GM18951 (cell line): ENCODE results near the gene CEP19.
A peak's percentile ranks its signal among the peaks of the same experiment; 100 is the strongest.
"Not testable (repeated sequence)": the region's sequence is repeated elsewhere in the genome, so short reads cannot be mapped to it uniquely, and the experiment has no call there.

Source experiments
- POLR2A ChIP-seq: IDR thresholded peaks from 4 replicates; pipeline ENCODE4 v1.6.1; 2011; ENCODE audit warnings: mild to moderate bottlenecking; ENCODE audit not compliant: insufficient read length, insufficient read depth; ENCODE audit errors: extremely low read depth
- in situ Hi-C: fragments of 300-500 bp; cut with MboI; formaldehyde crosslinking; loops from one replicate; pipeline ENCODE4 v1.12.0; 2022; ENCODE audit warnings: low sequenced_read_pairs, mixed read lengths, inconsistent platforms; ENCODE audit not compliant: unreplicated experiment

CEP19 gene, protein sequence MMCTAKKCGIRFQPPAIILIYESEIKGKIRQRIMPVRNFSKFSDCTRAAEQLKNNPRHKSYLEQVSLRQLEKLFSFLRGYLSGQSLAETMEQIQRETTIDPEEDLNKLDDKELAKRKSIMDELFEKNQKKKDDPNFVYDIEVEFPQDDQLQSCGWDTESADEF

DNA sequence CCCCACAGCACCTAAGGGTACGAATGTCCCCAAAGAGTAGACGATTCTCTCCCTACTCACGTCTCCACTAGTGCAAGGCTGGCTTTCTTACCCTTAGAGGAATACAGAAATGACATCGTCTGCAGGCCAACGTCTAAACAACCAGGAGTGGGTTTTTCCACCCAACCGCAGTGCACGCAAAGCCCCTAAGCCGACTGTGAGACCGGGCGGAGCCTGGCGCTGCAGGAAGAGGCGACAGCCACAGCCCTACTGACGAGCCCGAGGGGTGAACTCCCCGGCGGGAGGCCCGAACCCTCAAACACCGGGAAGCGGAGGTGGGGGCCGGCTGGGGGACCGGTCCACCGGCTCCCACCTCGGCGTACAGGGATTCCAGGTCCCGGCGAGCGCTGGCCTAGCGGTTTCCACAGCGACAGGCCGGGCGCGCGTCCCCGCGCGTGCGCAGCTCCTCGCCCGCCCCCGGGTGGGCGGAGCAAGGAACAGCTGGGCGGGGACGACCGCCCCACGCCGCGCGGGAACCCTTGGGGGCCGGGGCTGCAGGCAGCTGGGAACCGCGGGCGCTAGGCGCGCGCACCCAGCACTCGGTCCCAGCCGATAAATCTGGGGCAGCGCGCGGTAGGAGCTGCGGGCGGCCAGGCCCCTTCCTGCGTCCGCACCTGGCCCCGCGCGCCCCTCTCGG lies at the start of gene CEP19, which contains the start of gene PIGX:
Gene CEP19 (minus strand): TSS at position 413 of the 676 bp plus-strand sequence. CDS start 3,593 bp downstream, outside the sequence.
Gene PIGX (plus strand): TSS at position 540 of the 676 bp plus-strand sequence.
- TF ChIP-seq POLR2A, result peak; percentile 94
- in situ Hi-C loops, result no loop called here

DNA sequence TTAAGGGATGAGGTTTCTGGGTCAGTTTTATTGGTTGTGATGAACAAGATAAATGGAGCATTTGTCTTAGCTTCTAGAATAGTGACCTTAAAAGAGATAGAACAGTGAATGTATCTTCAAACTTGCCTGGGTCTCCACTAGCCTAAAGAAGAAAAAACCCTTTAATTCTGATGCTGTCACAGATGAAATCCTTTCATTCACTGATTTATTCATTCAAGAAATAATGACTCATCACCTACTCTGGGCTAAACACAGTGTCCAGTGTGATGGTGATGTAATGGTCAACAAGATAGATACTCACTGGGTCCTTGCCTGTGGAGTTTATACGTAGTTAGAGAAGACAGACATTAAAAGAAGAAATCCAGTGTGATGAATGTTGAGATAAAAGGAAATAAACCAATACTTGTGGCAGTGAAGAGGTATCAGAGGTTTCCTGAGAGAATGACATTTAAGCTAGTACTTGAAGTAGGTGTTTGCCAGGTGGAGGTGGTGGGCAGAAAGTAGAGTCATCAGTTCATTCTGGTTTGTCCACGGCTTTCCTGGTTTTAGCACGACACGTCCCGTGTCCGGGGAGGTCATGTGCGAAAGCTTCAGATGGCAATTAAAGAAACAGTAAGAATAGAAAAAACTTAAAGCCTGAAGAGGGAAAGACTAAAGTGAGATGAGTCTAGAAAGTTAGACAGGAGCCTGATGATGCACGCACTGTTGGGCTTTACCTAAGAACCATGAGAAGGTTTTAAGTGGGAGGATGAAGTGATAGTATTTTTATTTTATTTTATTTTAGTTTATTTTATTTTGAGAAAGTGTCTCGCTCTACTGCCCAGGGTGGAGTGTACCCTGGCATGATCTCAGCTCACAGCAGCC lies 46.1 kb upstream of the CEP19 start:
- in situ Hi-C loops, result no loop called here
- TF ChIP-seq POLR2A, result no peak

DNA sequence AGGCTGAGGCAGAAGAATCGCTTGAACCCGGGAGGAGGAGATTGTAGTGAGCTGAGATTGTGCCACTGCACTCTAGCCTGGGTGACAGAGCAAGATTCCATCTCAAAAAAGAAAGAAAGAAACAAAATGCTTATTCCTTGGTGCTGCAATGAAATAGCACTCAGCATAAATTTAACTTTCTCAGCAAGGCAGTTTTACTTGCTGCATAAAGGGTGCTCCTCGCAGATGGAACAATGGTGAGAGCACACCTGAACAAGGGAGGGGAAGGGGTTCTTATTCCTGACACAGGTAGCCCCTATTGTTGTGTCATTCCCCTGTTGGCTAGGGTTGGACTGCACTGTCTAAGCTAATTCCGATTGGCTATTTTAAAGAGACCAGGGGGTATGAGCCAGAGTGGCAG lies 44.7 kb upstream of the CEP19 start:
- in situ Hi-C loops, result no loop called here
- TF ChIP-seq POLR2A, result no peak

DNA sequence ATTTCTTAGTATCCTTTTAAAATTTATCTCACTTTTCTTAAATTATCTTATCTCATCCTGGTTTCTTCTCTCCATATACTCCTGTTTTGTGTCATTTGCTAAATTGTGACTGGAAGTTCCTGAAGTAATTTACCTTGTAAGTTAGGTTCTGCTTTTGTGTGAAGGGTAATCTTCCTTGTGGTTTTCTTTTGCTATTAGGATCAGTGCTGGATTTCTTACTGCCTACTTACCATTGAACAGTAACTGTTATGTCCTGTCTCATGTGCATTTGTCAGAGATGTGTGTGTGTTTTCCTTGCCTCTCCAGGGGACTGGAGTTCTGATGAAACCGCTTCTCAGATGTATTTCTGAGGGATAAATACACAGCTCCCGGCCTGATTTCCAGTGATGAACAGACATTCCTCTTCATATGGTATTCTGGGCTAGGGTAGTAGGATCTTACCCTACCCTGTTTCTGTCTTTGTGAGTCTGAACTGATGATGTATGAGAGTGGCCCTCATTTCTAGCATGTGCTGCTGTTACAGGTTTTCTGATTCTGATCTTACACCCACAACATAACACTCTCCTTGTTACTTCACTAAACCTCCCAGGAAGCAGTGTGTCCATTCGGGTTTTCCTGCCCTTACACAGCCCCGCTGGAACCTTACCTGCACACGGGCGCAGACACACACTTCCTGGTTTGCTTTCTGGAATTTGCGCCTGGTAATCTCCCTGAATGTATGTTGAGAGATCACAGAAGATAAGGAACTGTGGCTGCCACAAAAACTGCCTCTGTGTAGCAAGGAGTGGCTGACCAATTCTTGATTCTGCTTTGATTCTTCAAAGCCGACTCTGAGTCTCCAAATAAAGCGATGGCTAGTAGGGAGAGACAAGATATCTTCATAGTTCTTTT lies 42.3 kb upstream of the CEP19 start:
- TF ChIP-seq POLR2A, result no peak
- in situ Hi-C loops, result no loop called here

DNA sequence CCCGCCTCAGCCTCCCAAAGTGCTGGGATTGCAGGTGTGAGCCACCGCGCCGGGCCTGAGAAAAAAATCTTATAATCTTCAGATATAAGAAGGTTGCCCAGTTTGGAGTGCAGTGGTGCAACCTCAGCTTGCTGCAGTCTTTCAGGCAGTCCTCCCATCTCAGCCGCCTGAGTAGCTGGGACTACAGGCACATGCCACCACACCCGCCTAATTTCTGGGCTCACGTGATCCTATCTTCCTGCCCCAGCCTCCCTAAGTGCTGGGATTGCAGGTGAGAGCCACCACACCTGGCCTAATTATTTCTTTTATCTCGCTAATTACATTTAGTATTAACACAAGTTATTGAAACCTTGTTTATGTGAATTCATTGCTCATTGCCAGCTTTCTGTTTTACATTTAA lies 41.2 kb upstream of the CEP19 start:
- in situ Hi-C loops, result no loop called here
- no peak for TF ChIP-seq POLR2A

DNA sequence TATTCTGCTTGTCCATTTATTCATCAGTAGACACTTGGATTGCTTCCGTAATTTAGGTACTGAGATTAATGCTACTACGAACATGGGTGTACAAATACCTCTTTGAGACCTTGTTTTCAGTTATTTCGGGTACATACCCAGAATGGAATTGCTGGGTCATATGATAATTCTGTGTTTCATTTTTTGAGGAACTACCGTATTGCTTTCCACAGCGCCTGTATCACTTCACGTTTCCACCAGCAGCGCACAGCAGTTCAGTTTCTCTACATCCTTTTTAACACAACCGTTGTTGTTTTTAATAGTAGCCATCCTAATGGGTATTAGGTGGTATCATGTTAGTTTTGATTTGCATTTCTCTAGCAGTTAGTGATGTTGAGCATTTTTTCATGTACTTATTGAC lies 37.1 kb upstream of the CEP19 start:
- no peak for TF ChIP-seq POLR2A
- in situ Hi-C loops, result no loop called here

DNA sequence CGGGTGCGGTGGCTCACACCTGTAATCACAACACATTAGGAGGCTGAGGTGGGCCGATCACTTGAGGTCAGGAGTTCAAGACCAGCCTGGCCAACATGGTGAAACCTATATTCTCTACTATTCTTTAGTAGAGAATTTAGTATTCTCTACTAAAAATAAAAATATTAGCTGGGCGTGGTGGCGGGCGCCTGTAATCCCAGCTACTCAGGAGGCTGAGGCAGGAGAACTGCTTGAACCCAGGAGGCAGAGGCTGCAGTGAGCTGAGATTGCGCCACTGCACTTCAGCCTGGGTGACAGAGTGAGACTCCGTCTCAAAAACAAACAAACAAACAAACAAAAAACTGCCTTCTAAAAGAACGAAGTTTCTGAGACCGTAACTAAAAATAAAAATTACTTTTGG lies 31.5 kb upstream of the CEP19 start:
- in situ Hi-C loops, result not testable (repeated sequence)

DNA sequence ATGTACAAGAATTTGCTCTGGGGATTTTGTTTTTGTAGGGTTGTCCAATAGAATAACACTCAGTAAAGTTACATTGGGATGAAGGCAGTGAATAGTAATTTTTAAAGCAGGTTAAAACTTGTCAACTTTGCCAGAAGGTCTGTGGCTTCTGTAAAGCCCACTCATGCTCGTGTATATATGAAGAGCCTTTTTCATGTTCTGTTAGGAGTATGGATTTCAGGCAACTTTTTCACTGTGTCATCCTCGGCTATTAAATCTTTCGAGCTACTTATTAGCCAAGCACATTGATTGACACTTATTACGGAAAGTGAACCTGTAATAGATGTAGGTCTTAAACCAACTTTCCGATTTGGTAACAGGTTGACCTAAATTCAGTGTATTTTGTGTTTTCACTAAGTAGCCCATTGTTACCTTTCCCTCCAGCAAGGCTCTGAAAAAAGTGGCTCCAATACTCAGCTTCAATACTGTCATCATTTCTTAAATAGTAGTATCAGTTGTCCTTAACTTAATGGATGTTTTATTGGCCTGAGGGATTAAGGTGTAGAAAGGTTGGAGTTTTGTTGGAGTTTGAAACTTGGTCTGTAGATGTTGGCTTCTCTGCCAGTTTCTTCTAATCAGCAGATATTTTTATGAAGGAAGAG lies 29.3 kb upstream of the CEP19 start:
- TF ChIP-seq POLR2A, result no peak
- in situ Hi-C loops, result no loop called here

DNA sequence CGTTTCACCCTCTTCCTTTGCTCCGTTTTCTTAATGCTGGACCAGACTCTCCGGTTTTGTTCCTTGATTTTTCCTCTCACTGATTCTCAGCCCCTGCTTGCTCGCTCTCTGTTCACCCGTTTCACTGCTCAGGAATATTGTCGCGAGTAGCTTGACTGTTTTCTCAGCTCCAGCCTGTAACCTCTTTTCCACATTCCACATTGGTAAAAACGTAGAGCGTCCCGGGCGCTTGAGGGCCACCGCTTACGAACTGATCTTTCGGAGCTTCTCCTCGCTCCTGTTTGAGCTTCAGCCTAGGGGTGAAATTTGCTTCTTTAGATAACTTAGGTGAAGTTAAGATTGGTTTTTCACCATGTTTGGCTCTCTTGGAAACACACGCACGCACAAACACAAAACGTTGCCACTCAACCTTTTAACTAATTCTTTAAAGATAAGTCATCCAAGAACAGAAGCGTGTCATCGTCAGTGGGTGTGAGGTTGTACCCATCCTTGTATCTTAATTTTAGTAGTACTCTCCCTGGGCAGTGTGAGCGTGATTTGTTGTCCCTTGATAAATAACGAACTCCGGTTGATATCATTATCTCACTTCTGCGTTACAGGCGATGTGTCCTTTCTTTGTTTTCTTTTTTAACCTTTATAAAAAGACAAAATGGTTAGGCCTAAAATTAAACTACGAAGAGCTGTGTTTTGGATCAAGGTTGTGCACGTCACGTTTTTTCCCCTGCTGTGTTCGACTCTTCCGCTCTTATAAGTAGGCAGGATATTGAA lies 28.6 kb upstream of the CEP19 start:
- in situ Hi-C loops, result no loop called here
- no peak for TF ChIP-seq POLR2A

DNA sequence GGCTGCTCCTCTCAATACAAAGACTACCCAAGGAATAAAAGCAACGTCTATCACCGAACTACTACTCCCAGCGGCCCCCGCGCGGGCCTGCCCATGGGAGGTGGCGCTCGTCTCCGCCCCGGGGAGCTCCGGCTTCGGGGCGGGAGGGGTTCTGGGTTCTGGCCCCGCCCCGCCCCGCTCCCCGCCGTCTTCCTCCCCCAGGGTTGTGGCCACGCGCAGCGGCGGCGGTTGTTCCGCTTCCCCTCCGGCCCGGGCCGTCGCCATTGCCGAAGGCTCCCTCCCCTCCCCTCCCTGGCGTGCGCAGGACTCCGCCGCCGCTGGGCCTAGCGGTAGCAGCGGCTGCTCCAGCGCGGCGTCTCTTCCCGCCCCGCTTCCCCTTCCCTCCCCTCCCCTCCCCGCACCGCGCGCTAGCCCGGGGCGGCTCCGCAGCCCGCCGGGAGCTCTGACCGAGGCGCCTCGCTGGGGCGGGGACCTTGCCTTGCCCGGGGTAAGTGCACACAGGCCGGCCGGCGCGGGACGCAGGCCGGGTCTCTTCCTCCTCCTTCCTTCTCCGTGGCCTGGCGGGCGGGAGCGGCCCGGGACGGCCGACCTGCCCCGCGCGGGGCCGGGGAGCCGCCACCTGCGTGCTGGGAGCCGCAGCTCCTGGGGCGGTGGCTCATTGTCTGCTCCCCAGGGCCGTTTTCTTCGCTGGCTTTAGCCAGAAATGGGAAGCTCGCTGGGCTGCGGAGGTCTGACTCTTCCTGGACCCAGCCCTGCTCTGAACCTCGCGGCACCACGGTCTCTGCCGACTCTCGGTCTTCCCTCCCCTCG lies 27.8 kb upstream of the CEP19 start, which contains the start of gene PAK2:
Gene PAK2 (plus strand): TSS at position 187 of the 810 bp plus-strand sequence. CDS start 42,790 bp downstream, outside the sequence.
- in situ Hi-C loops, result no loop called here
- peak; percentile 80 for TF ChIP-seq POLR2A

DNA sequence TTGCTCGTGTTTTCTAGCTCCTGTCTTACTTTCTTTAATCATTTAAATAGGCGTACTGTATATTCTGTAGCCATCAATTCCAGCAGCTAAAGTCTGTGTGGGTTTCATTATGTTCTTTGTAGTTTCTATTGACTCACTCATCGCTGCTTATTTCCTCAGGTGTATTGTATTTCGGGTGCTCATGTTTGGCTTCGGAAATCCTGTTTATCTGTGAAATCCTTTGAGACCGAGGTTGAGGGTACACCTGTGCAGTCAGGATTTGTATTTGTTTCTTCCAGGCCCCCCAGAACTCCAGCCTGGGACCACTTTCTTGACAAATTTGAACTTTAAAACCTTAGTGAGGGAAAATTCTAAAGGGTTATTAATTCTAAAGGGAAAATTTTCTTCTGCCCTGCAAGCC lies 25.6 kb upstream of the CEP19 start:
- in situ Hi-C loops, result no loop called here
- TF ChIP-seq POLR2A, result no peak
